ENCODE results near the gene ATP2A3.

- TF ChIP-seq CTCF (IDR thresholded peaks at IDR 0.05): no peak
- TF ChIP-seq POLR2A (IDR thresholded peaks at IDR 0.05): no peak
Measured at GRCh38 chr17:3925684-3926485, 38.4 kb downstream of the ATP2A3 start.
